CD4-positive, alpha-beta T cell (primary cell): ENCODE data around the gene CNKSR3. TPM values are rescaled to one million over a fixed set of nuclear protein-coding genes. Genes with fewer than 3 reads are reported as not detected.

Source experiments
- ATAC-seq: fragments of 200-7000 bp; cut with Tn5 transposase; one replicate; pipeline ENCODE4 v1.10.0; 2022; ENCODE audit warnings: mild to moderate bottlenecking; ENCODE audit not compliant: poor library complexity
- CTCF ChIA-PET: fragments of 350-600 bp; sonication (Branson Sonifier 250); formaldehyde crosslinking; loops from one replicate; lab custom pipeline; 2021; ENCODE audit warnings: antibody characterized with exemption, inconsistent platforms; lab: Charles Lee
- POLR2A ChIA-PET: fragments of 350-600 bp; sonication (Branson Sonifier 250); formaldehyde crosslinking; loops from one replicate; lab custom pipeline; 2021; ENCODE audit warnings: antibody characterized with exemption, inconsistent platforms; lab: Charles Lee
- DNase-seq, 14 experiments: peaks; one replicate each; pipeline ENCODE4 v3.0.0-alpha.2; 2013 to 2020; ENCODE audit warnings: mixed read lengths in 2 of 14
- H3K27ac ChIP-seq, 2 donors: one replicate each; pipeline versions ENCODE4 v1.5.1 to v1.7.0; 2013; ENCODE audit warnings: low read length in 2 of 2, low read depth in 1 of 2, mild to moderate bottlenecking in 1 of 2
- H3K27me3 ChIP-seq, 2 experiments: 1 replicate in 1 of 2; 2 replicates in 1 of 2; pipeline versions ENCODE4 v1.6.1 to v1.7.0; 2013; ENCODE audit warnings: low read length in 2 of 2, control low read depth in 1 of 2, mild to moderate bottlenecking in 1 of 2, moderate library complexity in 1 of 2; ENCODE audit not compliant: insufficient read depth in 2 of 2, control insufficient read depth in 1 of 2
- H3K36me3 ChIP-seq: one replicate; pipeline ENCODE4 v1.6.1; 2013; ENCODE audit warnings: low read length, control low read depth; ENCODE audit not compliant: insufficient read depth
- H3K4me1 ChIP-seq: one replicate; pipeline ENCODE4 v1.6.1; 2013; ENCODE audit warnings: low read length, control low read depth; ENCODE audit not compliant: insufficient read depth
- H3K4me3 ChIP-seq: one replicate; pipeline ENCODE4 v1.5.1; 2013; ENCODE audit warnings: mild to moderate bottlenecking, low read length, moderate library complexity
- H3K9me3 ChIP-seq, 2 experiments: 1 replicate in 1 of 2; 2 replicates in 1 of 2; pipeline versions ENCODE4 v1.6.1 to v1.7.0; 2013; ENCODE audit warnings: low read length in 2 of 2, mild to moderate bottlenecking in 2 of 2, control low read depth in 1 of 2, moderate library complexity in 1 of 2; ENCODE audit not compliant: control insufficient read depth in 1 of 2, insufficient read depth in 1 of 2
- H3K27ac Mint-ChIP-seq: one replicate; pipeline ENCODE4 v1.8.0; 2020; ENCODE audit warnings: mixed read lengths
- H3K27me3 Mint-ChIP-seq: one replicate; pipeline ENCODE4 v1.8.0; 2021; ENCODE audit warnings: mixed read lengths
- H3K36me3 Mint-ChIP-seq: one replicate; pipeline ENCODE4 v1.8.0; 2021; ENCODE audit warnings: low read depth, mixed read lengths
- H3K4me1 Mint-ChIP-seq: one replicate; pipeline ENCODE4 v1.8.0; 2021; ENCODE audit warnings: low read depth, mixed read lengths
- H3K4me3 Mint-ChIP-seq: one replicate; pipeline ENCODE4 v1.8.0; 2020; ENCODE audit warnings: mild to moderate bottlenecking, mixed read lengths
- H3K9me3 Mint-ChIP-seq: one replicate; pipeline ENCODE4 v1.8.0; 2020; ENCODE audit warnings: mixed read lengths
- intact Hi-C, 2 experiments: fragments of 100-400 bp; cut with DNase I in 1 of 2; cut with micrococcal nuclease in 1 of 2; formaldehyde crosslinking; loops; one replicate each; pipeline versions ENCODE4 v1.15.1 to v1.9.0; 2023 to 2025; cut with DNase I, micrococcal nuclease
- total RNA-seq, 174 experiments: library from RNA in 2 of 174; stranded (reverse) in 2 of 174; gene quantifications; one replicate each; pipeline ENCODE4 v1.2.3 and lab custom pipeline; 2021 to 2026
- TF ChIP-seq, protein P1 (sequence below): fragments of 200-600 bp; IDR thresholded peaks from one replicate; pipeline ENCODE4 v1.8.0; 2022; ENCODE audit warnings: antibody characterized with exemption, mild to moderate bottlenecking

CNKSR3 gene
- total RNA-seq, 2 experiments from 2014 or later: 0.14 TPM; not detected in 1

DNA sequence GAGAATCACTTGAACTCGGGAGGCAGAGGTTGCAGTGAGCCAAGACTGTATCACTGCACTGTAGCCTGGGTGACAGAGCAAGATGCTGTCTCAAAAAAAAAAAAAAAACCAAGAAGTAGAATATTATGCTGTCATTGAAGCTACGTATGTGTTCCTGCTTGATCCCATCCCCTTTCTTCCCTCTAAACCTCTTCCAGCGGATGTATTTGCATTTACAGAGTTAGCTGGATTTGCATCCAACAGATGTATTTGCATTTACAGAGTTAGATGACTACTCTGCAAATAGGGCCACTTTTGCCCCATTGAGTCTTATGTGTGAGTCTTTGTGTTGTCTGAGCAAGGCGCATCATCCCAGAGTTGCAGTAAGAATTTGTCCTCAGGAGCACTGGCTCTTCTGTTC lies 128.9 kb downstream of the CNKSR3 start:
- Mint-ChIP-seq H3K27me3 (peaks cover 7% of the 10 kb centered on the region), H3K4me1 (no peaks in the 10 kb centered on the region), H3K9me3 (peaks cover 3% of the 10 kb centered on the region), H3K27ac (no peak overlapping the region), H3K36me3 (no peaks in the 10 kb centered on the region), H3K4me3 (no peak overlapping the region)
- Histone ChIP-seq H3K27ac (no peak overlapping the region), H3K36me3 (no peaks in the 10 kb centered on the region), H3K27me3 (no peaks in the 10 kb centered on the region), H3K9me3 (peaks cover 3 to 6% of the 10 kb centered on the region in 2 experiments), H3K4me1 (no peaks in the 10 kb centered on the region), H3K4me3 (no peak overlapping the region)
- ChIA-PET CTCF (no interaction called here), POLR2A (no interaction called here)
- no peak for ATAC-seq
- intact Hi-C loops: no loop called here
- no peak for DNase-seq
- TF ChIP-seq, protein P1, sequence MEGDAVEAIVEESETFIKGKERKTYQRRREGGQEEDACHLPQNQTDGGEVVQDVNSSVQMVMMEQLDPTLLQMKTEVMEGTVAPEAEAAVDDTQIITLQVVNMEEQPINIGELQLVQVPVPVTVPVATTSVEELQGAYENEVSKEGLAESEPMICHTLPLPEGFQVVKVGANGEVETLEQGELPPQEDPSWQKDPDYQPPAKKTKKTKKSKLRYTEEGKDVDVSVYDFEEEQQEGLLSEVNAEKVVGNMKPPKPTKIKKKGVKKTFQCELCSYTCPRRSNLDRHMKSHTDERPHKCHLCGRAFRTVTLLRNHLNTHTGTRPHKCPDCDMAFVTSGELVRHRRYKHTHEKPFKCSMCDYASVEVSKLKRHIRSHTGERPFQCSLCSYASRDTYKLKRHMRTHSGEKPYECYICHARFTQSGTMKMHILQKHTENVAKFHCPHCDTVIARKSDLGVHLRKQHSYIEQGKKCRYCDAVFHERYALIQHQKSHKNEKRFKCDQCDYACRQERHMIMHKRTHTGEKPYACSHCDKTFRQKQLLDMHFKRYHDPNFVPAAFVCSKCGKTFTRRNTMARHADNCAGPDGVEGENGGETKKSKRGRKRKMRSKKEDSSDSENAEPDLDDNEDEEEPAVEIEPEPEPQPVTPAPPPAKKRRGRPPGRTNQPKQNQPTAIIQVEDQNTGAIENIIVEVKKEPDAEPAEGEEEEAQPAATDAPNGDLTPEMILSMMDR: no peak

DNA sequence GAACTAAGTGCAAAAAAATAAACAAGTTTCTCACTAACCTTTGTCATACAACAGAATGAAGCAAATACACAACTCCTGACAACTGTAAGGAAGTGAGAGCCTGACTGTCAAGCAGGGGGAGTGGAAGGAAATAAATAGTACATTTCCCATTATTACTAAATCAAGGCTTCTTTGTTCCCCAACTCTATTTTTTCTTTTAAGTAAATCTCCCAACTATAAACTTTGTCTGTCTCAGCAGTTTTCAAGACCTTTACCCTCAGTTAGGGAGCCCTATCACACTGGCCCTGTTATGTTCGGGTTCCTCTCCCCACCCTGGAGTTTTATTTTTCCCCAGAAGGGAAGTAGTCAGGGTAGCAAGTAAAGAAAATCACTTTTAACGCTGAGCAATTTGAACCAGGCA lies 129.7 kb downstream of the CNKSR3 start:
- CTCF ChIA-PET: no interaction called here
- H3K4me3 ChIP-seq: no peak overlapping the region
- H3K4me1 ChIP-seq: no peaks in the 10 kb centered on the region
- Mint-ChIP-seq H3K36me3 (no peaks in the 10 kb centered on the region), H3K9me3 (peaks cover 3% of the 10 kb centered on the region), H3K27me3 (peaks cover 7% of the 10 kb centered on the region), H3K27ac (no peak overlapping the region), H3K4me3 (no peak overlapping the region), H3K4me1 (no peaks in the 10 kb centered on the region)
- no peak for ATAC-seq
- H3K36me3 ChIP-seq: no peaks in the 10 kb centered on the region
- POLR2A ChIA-PET: no interaction called here
- H3K9me3 ChIP-seq: peaks cover 3 to 6% of the 10 kb centered on the region in 2 experiments
- intact Hi-C loops: no loop called here
- no peak for DNase-seq
- no peak overlapping the region for H3K27ac ChIP-seq
- TF ChIP-seq, protein P1: no peak
- H3K27me3 ChIP-seq: no peaks in the 10 kb centered on the region

DNA sequence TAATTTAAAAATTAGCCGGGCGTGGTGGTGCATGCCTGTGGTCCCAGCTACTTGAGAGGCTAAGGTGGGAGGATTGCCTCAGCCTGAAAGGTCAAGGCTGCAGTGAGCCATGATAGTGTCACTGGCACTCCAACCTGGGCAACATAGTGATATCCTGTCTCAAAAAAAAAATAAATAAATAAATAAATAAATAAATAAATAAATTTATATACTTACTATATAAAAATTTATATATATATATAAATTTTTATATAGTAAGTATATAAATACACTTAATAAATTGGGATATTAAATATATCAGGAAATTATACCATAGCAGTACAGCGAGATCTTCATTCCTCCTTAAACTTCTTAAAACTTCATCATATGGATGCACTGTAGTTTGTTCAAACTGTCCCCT lies 130.9 kb downstream of the CNKSR3 start:
- DNase-seq: no peak
- CTCF ChIA-PET: no interaction called here
- H3K27ac Mint-ChIP-seq: no peak overlapping the region
- H3K4me1 Mint-ChIP-seq: no peaks in the 10 kb centered on the region
- H3K27me3 Mint-ChIP-seq: no peaks in the 10 kb centered on the region
- Histone ChIP-seq H3K4me3 (no peak overlapping the region), H3K27ac (no peak overlapping the region), H3K27me3 (no peaks in the 10 kb centered on the region), H3K4me1 (no peaks in the 10 kb centered on the region), H3K9me3 (peaks cover 3 to 6% of the 10 kb centered on the region in 2 experiments), H3K36me3 (no peaks in the 10 kb centered on the region)
- POLR2A ChIA-PET: no interaction called here
- intact Hi-C loops: no loop called here
- H3K9me3 Mint-ChIP-seq: peaks cover 3% of the 10 kb centered on the region
- no peak for ATAC-seq
- TF ChIP-seq, protein P1: no peak
- H3K4me3 Mint-ChIP-seq: no peak overlapping the region
- H3K36me3 Mint-ChIP-seq: no peaks in the 10 kb centered on the region
